ENCODE data around the gene FUT7.
A peak's percentile ranks its signal among the peaks of the same experiment; 100 is the strongest.

Gene FUT7

DNA sequence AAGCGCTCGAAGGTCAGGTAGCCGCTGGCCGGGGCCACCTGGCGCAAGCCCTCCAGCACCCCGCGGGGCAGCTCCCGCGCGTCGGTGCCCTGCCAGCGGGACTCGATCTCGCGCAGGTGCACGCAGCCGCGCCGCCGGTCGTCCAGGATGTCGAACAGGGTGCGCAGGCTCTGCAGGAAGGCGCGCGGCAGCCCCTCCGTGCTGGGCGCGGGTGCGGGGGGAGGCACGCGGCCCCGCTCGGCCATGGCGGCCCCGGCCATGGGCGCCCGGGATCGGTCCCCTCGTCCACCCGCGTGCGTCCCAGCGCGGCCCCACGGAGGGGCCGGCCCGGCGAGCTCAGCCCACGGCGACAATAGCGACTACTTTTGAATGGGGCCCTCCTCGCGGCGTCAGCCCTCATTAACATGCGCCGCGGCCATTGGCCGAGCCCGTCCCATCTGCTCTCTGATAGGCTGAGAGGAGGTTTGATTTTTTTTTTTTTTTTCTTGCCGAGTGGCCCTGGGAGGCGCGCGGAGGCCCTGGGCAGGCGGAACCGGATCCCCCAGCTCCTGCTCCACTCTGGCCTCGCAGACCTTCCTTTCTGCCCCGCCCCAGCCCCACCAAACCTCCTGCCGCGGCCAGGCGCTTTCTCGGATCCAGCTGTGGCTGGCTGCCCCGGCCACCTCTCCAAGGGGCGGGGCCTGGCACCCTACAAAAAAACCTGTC is 38.5 kb upstream of the FUT7 start, which contains the start of gene SAPCD2:
SAPCD2 (minus strand) TSS at position 357 of the 705 bp plus-strand sequence; CDS start at position 260, 97 bp downstream.
- H3K27ac ChIP-seq (ENCODE audit: low read depth, low read length): peak within 1 kb of the TSS; percentile 70
- TF ChIP-seq, protein P1, sequence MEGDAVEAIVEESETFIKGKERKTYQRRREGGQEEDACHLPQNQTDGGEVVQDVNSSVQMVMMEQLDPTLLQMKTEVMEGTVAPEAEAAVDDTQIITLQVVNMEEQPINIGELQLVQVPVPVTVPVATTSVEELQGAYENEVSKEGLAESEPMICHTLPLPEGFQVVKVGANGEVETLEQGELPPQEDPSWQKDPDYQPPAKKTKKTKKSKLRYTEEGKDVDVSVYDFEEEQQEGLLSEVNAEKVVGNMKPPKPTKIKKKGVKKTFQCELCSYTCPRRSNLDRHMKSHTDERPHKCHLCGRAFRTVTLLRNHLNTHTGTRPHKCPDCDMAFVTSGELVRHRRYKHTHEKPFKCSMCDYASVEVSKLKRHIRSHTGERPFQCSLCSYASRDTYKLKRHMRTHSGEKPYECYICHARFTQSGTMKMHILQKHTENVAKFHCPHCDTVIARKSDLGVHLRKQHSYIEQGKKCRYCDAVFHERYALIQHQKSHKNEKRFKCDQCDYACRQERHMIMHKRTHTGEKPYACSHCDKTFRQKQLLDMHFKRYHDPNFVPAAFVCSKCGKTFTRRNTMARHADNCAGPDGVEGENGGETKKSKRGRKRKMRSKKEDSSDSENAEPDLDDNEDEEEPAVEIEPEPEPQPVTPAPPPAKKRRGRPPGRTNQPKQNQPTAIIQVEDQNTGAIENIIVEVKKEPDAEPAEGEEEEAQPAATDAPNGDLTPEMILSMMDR (IDR thresholded peaks at IDR 0.05; ENCODE audit: insufficient read depth, low read length, poor library complexity, severe bottlenecking): no peak
- TF ChIP-seq EZH2phosphoT487 (conservative IDR thresholded peaks at IDR 0.05; ENCODE audit: low read length): no peak
- no peaks in the 10 kb centered on the region for H4K20me1 ChIP-seq (ENCODE audit: low read depth, low read length)
- no peaks in the 10 kb centered on the region for H3K27me3 ChIP-seq (ENCODE audit: low read length)
- no peaks in the 10 kb centered on the region for H3K9me3 ChIP-seq (ENCODE audit: insufficient read depth, low read length)
- H3K9ac ChIP-seq (ENCODE audit: low read length): peak within 1 kb of the TSS; percentile 80
- no peaks in the 10 kb centered on the region for H3K9me2 ChIP-seq (replicated peaks; ENCODE audit: insufficient read depth, low read length)
- peaks cover 12% of the 10 kb centered on the region for H3K79me2 ChIP-seq (ENCODE audit: insufficient read depth, low read length)
- H2AFZ ChIP-seq (ENCODE audit: low read depth, low read length, severe bottlenecking): peak within 1 kb of the TSS; percentile 63
- H3K4me3 ChIP-seq (ENCODE audit: insufficient read depth, low read length, poor library complexity, severe bottlenecking): peak within 1 kb of the TSS; percentile 83
- no peaks in the 10 kb centered on the region for H3K36me3 ChIP-seq (ENCODE audit: low read length)
- peak within 1 kb of the TSS; percentile 79 for H3K4me2 ChIP-seq (ENCODE audit: low read depth, low read length, poor library complexity, severe bottlenecking)
- peaks cover 15% of the 10 kb centered on the region for H3F3A ChIP-seq (ENCODE audit: insufficient read depth)

DNA sequence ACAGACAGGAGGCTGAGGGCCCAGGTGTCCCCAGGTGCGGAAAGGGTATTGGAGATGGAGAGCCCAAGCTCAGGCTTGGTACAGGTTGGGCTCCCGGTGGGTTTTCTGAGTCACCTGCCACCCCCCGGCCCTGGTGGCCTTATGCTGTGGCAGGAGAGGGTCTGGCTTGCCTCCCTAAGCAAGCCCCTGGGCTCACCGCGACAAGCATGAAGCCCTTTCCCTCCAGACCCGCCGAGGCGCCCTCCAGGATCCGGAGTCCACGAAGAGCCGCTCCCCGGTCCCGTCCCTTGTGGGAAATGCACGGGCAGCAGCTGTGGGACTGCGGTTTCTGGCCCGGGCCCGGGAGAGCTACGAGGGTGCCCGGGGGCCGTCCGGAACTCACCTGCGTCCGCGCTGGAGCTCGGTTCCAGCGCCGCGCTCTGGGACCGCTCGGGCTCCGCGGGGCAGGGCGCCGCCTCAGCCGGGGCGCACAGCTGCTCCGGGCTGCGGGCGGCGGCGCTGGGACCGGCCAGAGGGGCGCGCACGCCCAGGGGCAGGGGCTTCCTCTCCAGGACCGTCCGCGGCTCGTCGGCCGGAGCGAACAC is 37.7 kb upstream of the FUT7 start:
- H4K20me1 ChIP-seq (ENCODE audit: low read depth, low read length): no peaks in the 10 kb centered on the region
- peak overlapping the region; percentile 83 for H3K4me3 ChIP-seq (ENCODE audit: insufficient read depth, low read length, poor library complexity, severe bottlenecking)
- TF ChIP-seq, protein P1 (IDR thresholded peaks at IDR 0.05; ENCODE audit: insufficient read depth, low read length, poor library complexity, severe bottlenecking): no peak
- no peak for TF ChIP-seq EZH2phosphoT487 (conservative IDR thresholded peaks at IDR 0.05; ENCODE audit: low read length)
- H3K9me3 ChIP-seq (ENCODE audit: insufficient read depth, low read length): no peaks in the 10 kb centered on the region
- H3F3A ChIP-seq (ENCODE audit: insufficient read depth): peaks cover 13% of the 10 kb centered on the region
- H3K9me2 ChIP-seq (replicated peaks; ENCODE audit: insufficient read depth, low read length): no peaks in the 10 kb centered on the region
- H3K79me2 ChIP-seq (ENCODE audit: insufficient read depth, low read length): peaks cover 12% of the 10 kb centered on the region
- peak overlapping the region; percentile 79 for H3K4me2 ChIP-seq (ENCODE audit: low read depth, low read length, poor library complexity, severe bottlenecking)
- H3K36me3 ChIP-seq (ENCODE audit: low read length): no peaks in the 10 kb centered on the region
- peak overlapping the region; percentile 80 for H3K9ac ChIP-seq (ENCODE audit: low read length)
- H2AFZ ChIP-seq (ENCODE audit: low read depth, low read length, severe bottlenecking): no peak overlapping the region
- peak overlapping the region; percentile 70 for H3K27ac ChIP-seq (ENCODE audit: low read depth, low read length)
- H3K27me3 ChIP-seq (ENCODE audit: low read length): no peaks in the 10 kb centered on the region

DNA sequence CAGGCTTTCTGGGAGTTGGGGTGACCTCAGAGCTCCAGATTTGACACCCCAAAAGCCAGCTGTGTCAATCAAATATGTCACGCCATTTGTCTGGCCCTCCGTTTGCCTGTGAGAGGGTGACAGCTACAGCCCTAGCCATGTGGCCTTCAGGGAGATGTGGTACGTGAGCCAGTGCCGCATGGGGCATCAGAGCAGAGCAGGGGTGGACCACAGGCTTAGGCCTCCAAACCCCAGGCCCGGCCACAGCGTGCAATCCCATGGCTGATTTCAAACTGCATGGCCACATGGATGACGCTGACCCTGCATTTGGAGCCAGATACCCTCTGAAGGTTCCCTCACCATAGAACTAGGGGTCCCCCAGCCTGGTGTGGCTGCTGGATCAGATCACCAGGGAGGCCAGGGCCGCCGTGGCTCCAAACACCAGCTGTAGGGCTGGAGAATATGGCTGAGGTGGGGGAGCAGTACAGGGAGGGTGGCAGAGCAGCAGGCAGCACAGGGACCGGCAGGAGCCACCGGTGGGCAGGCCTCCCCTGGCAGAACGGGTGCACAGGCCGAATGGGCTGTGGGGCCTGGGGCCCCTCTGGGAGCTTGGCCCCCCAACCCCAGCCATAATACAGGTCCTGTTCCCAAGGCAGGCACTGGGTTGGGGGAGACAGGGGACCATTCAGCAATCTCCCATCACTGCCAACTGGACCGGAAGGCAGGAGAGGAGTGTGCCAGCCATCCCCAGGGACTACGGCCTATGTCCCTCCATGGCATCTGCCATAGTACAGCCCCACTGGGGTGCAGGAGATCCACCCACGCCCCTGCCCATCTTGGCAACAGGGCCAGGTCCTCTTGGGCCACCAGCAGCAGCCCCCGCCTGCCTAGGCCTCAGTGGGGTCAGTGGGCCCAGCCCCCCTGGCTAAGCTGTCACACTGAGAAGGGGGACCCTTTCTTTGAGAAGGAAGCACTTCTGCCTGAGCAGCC is 36.9 kb upstream of the FUT7 start:
- Histone ChIP-seq H3K4me2 (ENCODE audit: low read depth, low read length, poor library complexity, severe bottlenecking) (peak overlapping the region; percentile 79), H3K36me3 (ENCODE audit: low read length) (no peaks in the 10 kb centered on the region), H3K4me3 (ENCODE audit: insufficient read depth, low read length, poor library complexity, severe bottlenecking) (peak overlapping the region; percentile 83), H3K27me3 (ENCODE audit: low read length) (no peaks in the 10 kb centered on the region), H3K9me3 (ENCODE audit: insufficient read depth, low read length) (no peaks in the 10 kb centered on the region), H4K20me1 (ENCODE audit: low read depth, low read length) (no peaks in the 10 kb centered on the region), H3F3A (ENCODE audit: insufficient read depth) (peaks cover 13% of the 10 kb centered on the region), H3K27ac (ENCODE audit: low read depth, low read length) (peak overlapping the region; percentile 70), H3K79me2 (ENCODE audit: insufficient read depth, low read length) (peaks cover 12% of the 10 kb centered on the region), H2AFZ (ENCODE audit: low read depth, low read length, severe bottlenecking) (no peak overlapping the region), H3K9ac (ENCODE audit: low read length) (peak overlapping the region; percentile 80), H3K9me2 (replicated peaks; ENCODE audit: insufficient read depth, low read length) (no peaks in the 10 kb centered on the region)
- no peak for TF ChIP-seq EZH2phosphoT487 (conservative IDR thresholded peaks at IDR 0.05; ENCODE audit: low read length)
- TF ChIP-seq, protein P1 (IDR thresholded peaks at IDR 0.05; ENCODE audit: insufficient read depth, low read length, poor library complexity, severe bottlenecking): no peak

Measured in SU-DHL-6 (cell line).